22Rv1 (cell line): ENCODE data around the gene MOB2.

Source experiments
- ZFX ChIP-seq: fragments of 450-650 bp; IDR thresholded peaks from 2 replicates; pipeline ENCODE4 v1.6.1; 2017; ENCODE audit warnings: antibody characterized with exemption, borderline replicate concordance
- TF ChIP-seq, protein P1 (sequence below): fragments of 450-650 bp; IDR thresholded peaks from 2 replicates; pipeline ENCODE4 v1.5.1; 2017; ENCODE audit warnings: mild to moderate bottlenecking

DNA sequence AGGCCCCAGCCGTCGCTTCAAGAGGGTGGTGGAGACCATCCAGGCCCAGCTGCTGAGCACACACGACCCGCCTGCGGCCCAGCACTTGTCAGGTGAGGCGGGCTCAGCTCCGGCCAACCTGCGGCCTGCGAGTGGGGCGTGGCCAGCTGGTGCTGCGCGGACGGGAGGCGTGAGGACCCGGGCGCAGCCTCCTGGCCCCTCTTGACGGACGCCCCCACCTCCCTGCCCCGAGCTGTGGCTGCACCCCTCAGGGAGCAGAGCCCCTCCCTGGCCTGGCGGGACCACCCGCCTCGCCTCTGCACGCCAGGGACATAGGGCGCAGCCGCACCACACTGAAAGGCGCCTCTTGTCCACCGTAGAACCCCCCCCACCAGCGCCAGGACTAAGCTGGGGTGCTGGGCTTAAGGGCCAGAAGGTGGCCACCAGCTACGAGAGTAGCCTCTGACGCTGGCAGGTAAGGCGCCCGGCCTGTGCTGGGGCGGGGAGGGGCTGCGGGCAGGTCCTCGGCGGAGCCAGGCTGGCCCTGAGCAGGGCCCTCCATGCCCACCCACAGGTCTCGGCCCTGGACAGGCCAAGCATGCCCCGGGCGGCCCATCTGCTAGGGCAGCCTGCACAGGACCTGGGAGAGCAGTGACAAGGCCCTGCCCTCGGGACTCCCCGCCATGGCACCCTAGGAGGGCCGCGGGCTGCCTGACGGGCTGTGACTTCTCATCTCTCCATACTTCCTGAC lies 29.8 kb downstream of the MOB2 start:
- TF ChIP-seq, protein P1, sequence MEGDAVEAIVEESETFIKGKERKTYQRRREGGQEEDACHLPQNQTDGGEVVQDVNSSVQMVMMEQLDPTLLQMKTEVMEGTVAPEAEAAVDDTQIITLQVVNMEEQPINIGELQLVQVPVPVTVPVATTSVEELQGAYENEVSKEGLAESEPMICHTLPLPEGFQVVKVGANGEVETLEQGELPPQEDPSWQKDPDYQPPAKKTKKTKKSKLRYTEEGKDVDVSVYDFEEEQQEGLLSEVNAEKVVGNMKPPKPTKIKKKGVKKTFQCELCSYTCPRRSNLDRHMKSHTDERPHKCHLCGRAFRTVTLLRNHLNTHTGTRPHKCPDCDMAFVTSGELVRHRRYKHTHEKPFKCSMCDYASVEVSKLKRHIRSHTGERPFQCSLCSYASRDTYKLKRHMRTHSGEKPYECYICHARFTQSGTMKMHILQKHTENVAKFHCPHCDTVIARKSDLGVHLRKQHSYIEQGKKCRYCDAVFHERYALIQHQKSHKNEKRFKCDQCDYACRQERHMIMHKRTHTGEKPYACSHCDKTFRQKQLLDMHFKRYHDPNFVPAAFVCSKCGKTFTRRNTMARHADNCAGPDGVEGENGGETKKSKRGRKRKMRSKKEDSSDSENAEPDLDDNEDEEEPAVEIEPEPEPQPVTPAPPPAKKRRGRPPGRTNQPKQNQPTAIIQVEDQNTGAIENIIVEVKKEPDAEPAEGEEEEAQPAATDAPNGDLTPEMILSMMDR = no peak
- TF ChIP-seq ZFX = no peak
